H9 (cell line): Measurements from ENCODE around the gene SPTAN1. TPM values are rescaled to one million over a fixed set of nuclear protein-coding genes. Genes with fewer than 3 reads are reported as not detected.

Experiments
- DNase-seq: peaks from one replicate; pipeline ENCODE4 v3.0.0-alpha.2; 2017
- H2AFZ ChIP-seq: one replicate; pipeline ENCODE4 v1.6.1; 2013; ENCODE audit warnings: mild to moderate bottlenecking, low read length, control low read depth, moderate library complexity
- H2AK5ac ChIP-seq: 2 replicates; pipeline ENCODE4 v1.6.1; 2013; ENCODE audit warnings: low read length, control low read depth, mixed read lengths; ENCODE audit not compliant: insufficient read length
- H2BK120ac ChIP-seq: one replicate; pipeline ENCODE4 v1.6.1; 2013; ENCODE audit warnings: low read depth, mild to moderate bottlenecking, low read length, control low read depth, inconsistent platforms; ENCODE audit not compliant: poor library complexity, severe bottlenecking
- H2BK12ac ChIP-seq: 2 replicates; pipeline ENCODE4 v1.6.1; 2013; ENCODE audit warnings: low read length, control low read depth, mixed read lengths, low read depth; ENCODE audit not compliant: insufficient read length
- H2BK15ac ChIP-seq: 2 replicates; pipeline ENCODE4 v1.6.1; 2013; ENCODE audit warnings: low read depth, low read length, control low read depth
- H2BK20ac ChIP-seq: one replicate; pipeline ENCODE4 v1.6.1; 2013; ENCODE audit warnings: low read depth, mild to moderate bottlenecking, low read length, control low read depth, inconsistent platforms; ENCODE audit not compliant: poor library complexity, severe bottlenecking
- H2BK5ac ChIP-seq: 2 replicates; pipeline ENCODE4 v1.6.1; 2013; ENCODE audit warnings: low read length, control low read depth, mixed read lengths; ENCODE audit not compliant: insufficient read length
- H3K14ac ChIP-seq: 2 replicates; pipeline ENCODE4 v1.6.1; 2013; ENCODE audit warnings: low read length, control low read depth; ENCODE audit not compliant: insufficient read depth
- H3K18ac ChIP-seq: 2 replicates; pipeline ENCODE4 v1.6.1; 2013; ENCODE audit warnings: low read depth, mild to moderate bottlenecking, mixed read lengths, low read length, control low read depth; ENCODE audit not compliant: insufficient read length
- H3K23ac ChIP-seq: 2 replicates; pipeline ENCODE4 v1.6.1; 2013; ENCODE audit warnings: low read length, control low read depth, mixed read lengths, low read depth; ENCODE audit not compliant: insufficient read length
- H3K23me2 ChIP-seq: 2 replicates; pipeline ENCODE4 v1.6.1; 2013; ENCODE audit warnings: low read depth, mild to moderate bottlenecking, mixed read lengths, low read length, control low read depth; ENCODE audit not compliant: insufficient read length, poor library complexity, severe bottlenecking
- H3K27ac ChIP-seq: 2 replicates; pipeline ENCODE4 v1.5.1; 2013; ENCODE audit warnings: low read length, control low read depth, mixed read lengths, low read depth; ENCODE audit not compliant: insufficient read length
- H3K27me3 ChIP-seq: 2 replicates; pipeline ENCODE4 v1.6.1; 2013; ENCODE audit warnings: low read length, control low read depth, inconsistent platforms; ENCODE audit not compliant: insufficient read depth
- H3K4ac ChIP-seq: 2 replicates; pipeline ENCODE4 v1.6.1; 2013; ENCODE audit warnings: low read depth, mild to moderate bottlenecking, control low read depth, inconsistent platforms, low read length, moderate library complexity
- H3K4me1 ChIP-seq: 2 replicates; pipeline ENCODE4 v1.6.1; 2013; ENCODE audit warnings: low read length, control low read depth, inconsistent platforms; ENCODE audit not compliant: insufficient read depth
- H3K4me2 ChIP-seq: 2 replicates; pipeline ENCODE4 v1.6.1; 2013; ENCODE audit warnings: low read length, control low read depth, mixed read lengths; ENCODE audit not compliant: insufficient read length, insufficient read depth
- H3K56ac ChIP-seq: 2 replicates; pipeline ENCODE4 v1.6.1; 2013; ENCODE audit warnings: low read depth, mild to moderate bottlenecking, mixed read lengths, low read length, control low read depth; ENCODE audit not compliant: insufficient read length
- H3K79me1 ChIP-seq: 2 replicates; pipeline ENCODE4 v1.6.1; 2013; ENCODE audit warnings: low read depth, mild to moderate bottlenecking, moderate library complexity, low read length, control low read depth, inconsistent platforms; ENCODE audit not compliant: insufficient read depth, poor library complexity, severe bottlenecking
- H3K79me2 ChIP-seq: 2 replicates; pipeline ENCODE4 v1.6.1; 2013; ENCODE audit warnings: low read length, control low read depth, inconsistent platforms; ENCODE audit not compliant: insufficient read depth
- H3K9ac ChIP-seq: 2 replicates; pipeline ENCODE4 v1.6.1; 2013; ENCODE audit warnings: low read length, control low read depth, mixed read lengths; ENCODE audit not compliant: insufficient read length; ENCODE audit errors: extremely low read depth
- H3K9me3 ChIP-seq: one replicate; pipeline ENCODE4 v1.6.1; 2013; ENCODE audit warnings: low read depth, low read length, inconsistent platforms; ENCODE audit not compliant: control insufficient read depth
- H3T11ph ChIP-seq: one replicate; pipeline ENCODE4 v1.6.1; 2013; ENCODE audit warnings: mild to moderate bottlenecking, low read length, control low read depth, inconsistent platforms
- H4K20me1 ChIP-seq: one replicate; pipeline ENCODE4 v1.6.1; 2013; ENCODE audit not compliant: control insufficient read depth, insufficient read length, insufficient read depth
- H4K5ac ChIP-seq: 2 replicates; pipeline ENCODE4 v1.6.1; 2013; ENCODE audit warnings: low read depth, mild to moderate bottlenecking, mixed read lengths, low read length, control low read depth; ENCODE audit not compliant: insufficient read length
- H4K8ac ChIP-seq: replicated peaks from 2 replicates; pipeline ENCODE4 v1.6.1; 2013; ENCODE audit warnings: low read length, control low read depth, mixed read lengths, low read depth; ENCODE audit not compliant: insufficient read length
- H4K91ac ChIP-seq: 2 replicates; pipeline ENCODE4 v1.6.1; 2013; ENCODE audit warnings: low read depth, mild to moderate bottlenecking, moderate library complexity, mixed read lengths, low read length, control low read depth; ENCODE audit not compliant: insufficient read length
- H3K27ac Mint-ChIP-seq, 3 experiments: 2 replicates in 2 of 3; 3 replicates in 1 of 3; pipeline ENCODE4 v1.8.0; 2020 to 2021; ENCODE audit warnings: mixed read lengths in 3 of 3, mild to moderate bottlenecking in 1 of 3, moderate library complexity in 1 of 3
- H3K27me3 Mint-ChIP-seq: 2 replicates; pipeline ENCODE4 v1.8.0; 2021; ENCODE audit warnings: low read depth, mild to moderate bottlenecking, moderate library complexity, mixed read lengths
- H3K36me3 Mint-ChIP-seq, 3 experiments: 2 replicates in 2 of 3; 3 replicates in 1 of 3; pipeline ENCODE4 v1.8.0; 2020 to 2021; ENCODE audit warnings: low read depth in 3 of 3, mixed read lengths in 3 of 3; ENCODE audit not compliant: insufficient read depth in 1 of 3
- H3K4me1 Mint-ChIP-seq, 2 experiments: 2 replicates each; pipeline ENCODE4 v1.8.0; 2020; ENCODE audit warnings: mixed read lengths in 2 of 2
- H3K4me3 Mint-ChIP-seq, 2 experiments: 2 replicates in 1 of 2; 3 replicates in 1 of 2; pipeline ENCODE4 v1.8.0; 2020 to 2021; ENCODE audit warnings: mild to moderate bottlenecking in 2 of 2, mixed read lengths in 2 of 2, moderate library complexity in 1 of 2
- H3K9me3 Mint-ChIP-seq, 2 experiments: 2 replicates in 1 of 2; 3 replicates in 1 of 2; pipeline ENCODE4 v1.8.0; 2020; ENCODE audit warnings: mild to moderate bottlenecking in 2 of 2, mixed read lengths in 2 of 2, moderate library complexity in 1 of 2
- WGBS: extraction: QIAGEN DNeasy Blood & Tissue Kit; methylation state at CpG from one replicate; pipeline ENCODE4 v1.1.7; 2013; ENCODE audit warnings: missing lambda C conversion rate, low lambda C conversion rate, mixed read lengths; ENCODE audit not compliant: insufficient read length; ENCODE audit errors: extremely low coverage; 5-methylcytosine and 5-hydroxymethylcytosine counted together
- total RNA-seq: library from RNA; stranded (reverse); gene quantifications from 2 replicates; pipeline ENCODE4 v1.2.1, GENCODE V29; 2021
- TF ChIP-seq, protein P1 (sequence below): fragments of 200-600 bp; sonication (generic); conservative IDR thresholded peaks from 3 replicates; pipeline ENCODE4 v1.8.0; 2021; ENCODE audit warnings: antibody characterized with exemption, mild to moderate bottlenecking

SPTAN1 gene
- total RNA-seq, 1 experiment from 2014 or later = 213 TPM

DNA sequence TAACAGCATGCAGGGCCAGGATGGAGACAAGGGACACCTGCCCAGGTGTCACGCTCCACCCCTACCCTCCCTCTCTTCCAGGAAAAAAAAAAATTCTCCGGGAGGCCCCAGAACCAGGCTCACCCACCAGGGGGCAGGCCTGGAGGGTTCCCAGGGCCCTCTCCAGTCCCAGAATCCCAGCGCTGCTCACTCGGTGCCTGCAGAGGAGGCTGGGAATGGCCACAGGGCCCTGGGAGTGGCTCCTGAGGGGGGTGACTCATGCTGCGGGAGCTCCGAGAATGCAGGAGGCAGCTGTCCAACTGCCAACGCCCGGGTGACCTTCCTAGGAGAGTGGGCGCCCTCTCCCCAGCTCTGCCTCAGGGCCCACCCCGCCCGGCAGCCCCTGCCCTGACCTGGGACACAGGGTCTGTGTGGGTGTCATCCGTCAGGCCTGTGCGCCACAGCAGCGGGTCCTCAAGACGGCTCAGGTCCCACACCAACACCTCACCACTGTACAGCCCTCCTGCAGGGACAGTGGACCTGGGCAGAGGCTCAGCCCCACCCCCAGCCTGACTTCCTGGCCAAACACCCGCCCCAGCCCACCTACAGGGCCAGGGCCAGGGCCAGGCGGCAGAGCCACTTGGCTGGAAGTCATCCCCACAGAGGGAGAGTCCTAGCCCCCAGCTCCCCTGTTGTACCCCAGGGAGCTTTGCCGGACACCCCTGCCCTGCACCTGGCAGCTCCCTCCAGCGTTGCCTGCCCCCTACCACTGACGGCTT is 83.1 kb downstream of the SPTAN1 start:
- peak; percentile 96 for DNase-seq
- Histone ChIP-seq H2BK12ac (no peak overlapping the region), H3K27ac (no peak overlapping the region), H2BK15ac (no peak overlapping the region), H3K4me2 (no peak overlapping the region), H3K9ac (no peak overlapping the region), H4K5ac (no peak overlapping the region), H3K4me1 (no peaks in the 10 kb centered on the region), H4K91ac (no peak overlapping the region), H2BK5ac (no peak overlapping the region), H4K8ac (no peak overlapping the region), H3K27me3 (no peaks in the 10 kb centered on the region), H4K20me1 (no peaks in the 10 kb centered on the region), H3K4ac (no peak overlapping the region), H3K9me3 (no peaks in the 10 kb centered on the region), H3K23ac (no peak overlapping the region), H3K23me2 (peaks cover 1% of the 10 kb centered on the region), H2BK120ac (no peak overlapping the region), H3T11ph (no peak overlapping the region), H3K79me1 (no peaks in the 10 kb centered on the region), H2BK20ac (no peak overlapping the region), H3K18ac (no peak overlapping the region), H2AFZ (no peak overlapping the region), H3K56ac (no peak overlapping the region), H2AK5ac (no peak overlapping the region), H3K14ac (no peak overlapping the region), H3K79me2 (no peaks in the 10 kb centered on the region)
- Mint-ChIP-seq H3K4me1 (peaks cover 2 to 7% of the 10 kb centered on the region in 2 experiments; a peak in 3 of 4 replicates), H3K27me3 (no peaks in the 10 kb centered on the region), H3K36me3 (peaks cover 23 to 60% (median 53%) of the 10 kb centered on the region in 3 experiments), H3K9me3 (no peaks in the 10 kb centered on the region), H3K27ac (peak overlapping the region in 2 of 3 experiments; percentile 70 to 88; a peak in 2 of 7 replicates), H3K4me3 (peak overlapping the region in 1 of 2 experiments; percentile 17; a peak in 1 of 5 replicates)
- WGBS = no CpG with 5 or more reads among the region's 20 CpGs
- TF ChIP-seq, protein P1, sequence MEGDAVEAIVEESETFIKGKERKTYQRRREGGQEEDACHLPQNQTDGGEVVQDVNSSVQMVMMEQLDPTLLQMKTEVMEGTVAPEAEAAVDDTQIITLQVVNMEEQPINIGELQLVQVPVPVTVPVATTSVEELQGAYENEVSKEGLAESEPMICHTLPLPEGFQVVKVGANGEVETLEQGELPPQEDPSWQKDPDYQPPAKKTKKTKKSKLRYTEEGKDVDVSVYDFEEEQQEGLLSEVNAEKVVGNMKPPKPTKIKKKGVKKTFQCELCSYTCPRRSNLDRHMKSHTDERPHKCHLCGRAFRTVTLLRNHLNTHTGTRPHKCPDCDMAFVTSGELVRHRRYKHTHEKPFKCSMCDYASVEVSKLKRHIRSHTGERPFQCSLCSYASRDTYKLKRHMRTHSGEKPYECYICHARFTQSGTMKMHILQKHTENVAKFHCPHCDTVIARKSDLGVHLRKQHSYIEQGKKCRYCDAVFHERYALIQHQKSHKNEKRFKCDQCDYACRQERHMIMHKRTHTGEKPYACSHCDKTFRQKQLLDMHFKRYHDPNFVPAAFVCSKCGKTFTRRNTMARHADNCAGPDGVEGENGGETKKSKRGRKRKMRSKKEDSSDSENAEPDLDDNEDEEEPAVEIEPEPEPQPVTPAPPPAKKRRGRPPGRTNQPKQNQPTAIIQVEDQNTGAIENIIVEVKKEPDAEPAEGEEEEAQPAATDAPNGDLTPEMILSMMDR = peak; percentile 84
